Measurements from ENCODE around the gene ZNF407. TPM values are rescaled to one million over a fixed set of nuclear protein-coding genes. Genes with fewer than 3 reads are reported as not detected.

ZNF407 gene
- total and polyA plus RNA-seq, 2 donors from 2014 or later, result 2.5 to 17.8 TPM

DNA sequence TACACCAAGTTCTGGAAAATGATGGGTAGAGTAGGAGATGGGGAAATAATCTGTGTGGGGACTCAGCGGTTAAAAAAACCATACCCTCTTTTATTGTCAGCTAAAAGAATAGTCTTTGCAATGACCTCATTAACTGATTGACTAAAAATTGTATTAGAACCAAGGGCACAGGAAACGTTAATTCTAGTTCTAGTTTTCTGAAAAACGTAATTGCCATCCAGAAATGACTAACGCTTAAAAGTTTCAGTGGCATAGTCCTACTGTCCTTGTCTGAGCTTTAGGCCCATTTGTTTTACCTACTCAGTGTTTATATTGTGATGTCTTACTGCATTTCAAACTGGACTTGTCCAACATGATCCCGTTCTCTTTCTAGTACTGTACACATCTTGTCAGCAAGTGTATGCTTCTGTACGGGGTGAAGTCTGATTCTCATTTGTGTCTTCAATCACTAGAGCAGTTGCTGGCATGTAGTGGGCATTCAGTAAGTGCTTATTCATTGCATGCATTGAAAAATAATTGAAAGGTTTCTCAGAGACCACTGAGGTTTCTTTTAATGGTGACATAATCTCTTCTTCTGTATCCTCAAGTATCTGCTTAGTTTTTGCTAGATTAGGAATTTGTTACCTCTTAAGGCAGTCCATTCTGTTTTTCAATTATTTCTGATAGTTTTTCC lies 81.5 kb downstream of the ZNF407 start:
- Histone ChIP-seq H3K27me3 (ENCODE audit: control insufficient read depth, insufficient read depth, low read length) (no peaks in the 10 kb centered on the region), H3K27ac (ENCODE audit: low read depth in 2 of 2, low read length in 2 of 2) (no peak overlapping the region), H3K4me1 (ENCODE audit: control insufficient read depth in 2 of 3, insufficient read depth in 2 of 3, low read depth in 1 of 3, low read length in 3 of 3) (no peaks in the 10 kb centered on the region), H3K4me3 (ENCODE audit: low read length in 3 of 3) (no peak overlapping the region), H3K9ac (ENCODE audit: low read length in 3 of 3) (no peak overlapping the region), H3K9me3 (ENCODE audit: control insufficient read depth in 2 of 3, insufficient read depth in 1 of 3, low read length in 3 of 3) (no peaks in the 10 kb centered on the region), H3K36me3 (ENCODE audit: control insufficient read depth in 2 of 3, insufficient read depth in 3 of 3, low read length in 3 of 3) (no peaks in the 10 kb centered on the region)
- intact Hi-C loops (cut with DNase I), result no loop called here
- DNase-seq (no peak), FAIRE-seq (no peak)
- TF ChIP-seq, protein P1, sequence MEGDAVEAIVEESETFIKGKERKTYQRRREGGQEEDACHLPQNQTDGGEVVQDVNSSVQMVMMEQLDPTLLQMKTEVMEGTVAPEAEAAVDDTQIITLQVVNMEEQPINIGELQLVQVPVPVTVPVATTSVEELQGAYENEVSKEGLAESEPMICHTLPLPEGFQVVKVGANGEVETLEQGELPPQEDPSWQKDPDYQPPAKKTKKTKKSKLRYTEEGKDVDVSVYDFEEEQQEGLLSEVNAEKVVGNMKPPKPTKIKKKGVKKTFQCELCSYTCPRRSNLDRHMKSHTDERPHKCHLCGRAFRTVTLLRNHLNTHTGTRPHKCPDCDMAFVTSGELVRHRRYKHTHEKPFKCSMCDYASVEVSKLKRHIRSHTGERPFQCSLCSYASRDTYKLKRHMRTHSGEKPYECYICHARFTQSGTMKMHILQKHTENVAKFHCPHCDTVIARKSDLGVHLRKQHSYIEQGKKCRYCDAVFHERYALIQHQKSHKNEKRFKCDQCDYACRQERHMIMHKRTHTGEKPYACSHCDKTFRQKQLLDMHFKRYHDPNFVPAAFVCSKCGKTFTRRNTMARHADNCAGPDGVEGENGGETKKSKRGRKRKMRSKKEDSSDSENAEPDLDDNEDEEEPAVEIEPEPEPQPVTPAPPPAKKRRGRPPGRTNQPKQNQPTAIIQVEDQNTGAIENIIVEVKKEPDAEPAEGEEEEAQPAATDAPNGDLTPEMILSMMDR (IDR thresholded peaks at IDR 0.05; ENCODE audit: borderline replicate concordance, extremely low read depth, insufficient read depth), result no peak

- Histone ChIP-seq H3K4me3 (ENCODE audit: low read length in 3 of 3) (no peak overlapping the region), H3K4me1 (ENCODE audit: control insufficient read depth in 2 of 3, insufficient read depth in 2 of 3, low read depth in 1 of 3, low read length in 3 of 3) (no peaks in the 10 kb centered on the region), H3K9ac (ENCODE audit: low read length in 3 of 3) (no peak overlapping the region), H3K36me3 (ENCODE audit: control insufficient read depth in 2 of 3, insufficient read depth in 3 of 3, low read length in 3 of 3) (no peaks in the 10 kb centered on the region), H3K27ac (ENCODE audit: low read depth in 2 of 2, low read length in 2 of 2) (no peak overlapping the region), H3K27me3 (ENCODE audit: control insufficient read depth, insufficient read depth, low read length) (no peaks in the 10 kb centered on the region), H3K9me3 (ENCODE audit: control insufficient read depth in 2 of 3, insufficient read depth in 1 of 3, low read length in 3 of 3) (no peaks in the 10 kb centered on the region)
- DNase-seq (no peak), FAIRE-seq (no peak)
- TF ChIP-seq, protein P1 (IDR thresholded peaks at IDR 0.05; ENCODE audit: borderline replicate concordance, extremely low read depth, insufficient read depth), result no peak
- intact Hi-C loops (cut with DNase I), result no loop called here
Measured at GRCh38 chr18:74679679-74680076, 82.0 kb downstream of the ZNF407 start.

GRCh38 chr18:74682141-74682990 lies 84.7 kb downstream of the ZNF407 start:
- Histone ChIP-seq H3K27ac (ENCODE audit: low read depth in 2 of 2, low read length in 2 of 2) (no peak overlapping the region), H3K9ac (ENCODE audit: low read length in 3 of 3) (no peak overlapping the region), H3K27me3 (ENCODE audit: control insufficient read depth, insufficient read depth, low read length) (no peaks in the 10 kb centered on the region), H3K36me3 (ENCODE audit: control insufficient read depth in 2 of 3, insufficient read depth in 3 of 3, low read length in 3 of 3) (no peaks in the 10 kb centered on the region), H3K9me3 (ENCODE audit: control insufficient read depth in 2 of 3, insufficient read depth in 1 of 3, low read length in 3 of 3) (no peaks in the 10 kb centered on the region), H3K4me3 (ENCODE audit: low read length in 3 of 3) (no peak overlapping the region), H3K4me1 (ENCODE audit: control insufficient read depth in 2 of 3, insufficient read depth in 2 of 3, low read depth in 1 of 3, low read length in 3 of 3) (no peaks in the 10 kb centered on the region)
- intact Hi-C loops (cut with DNase I), result no loop called here
- FAIRE-seq (no peak), DNase-seq (peak in 1 of 5 donors; percentile 3)
- TF ChIP-seq, protein P1 (IDR thresholded peaks at IDR 0.05; ENCODE audit: borderline replicate concordance, extremely low read depth, insufficient read depth), result no peak
